ENCODE measurements around the gene TNRC18.

TNRC18 gene

DNA sequence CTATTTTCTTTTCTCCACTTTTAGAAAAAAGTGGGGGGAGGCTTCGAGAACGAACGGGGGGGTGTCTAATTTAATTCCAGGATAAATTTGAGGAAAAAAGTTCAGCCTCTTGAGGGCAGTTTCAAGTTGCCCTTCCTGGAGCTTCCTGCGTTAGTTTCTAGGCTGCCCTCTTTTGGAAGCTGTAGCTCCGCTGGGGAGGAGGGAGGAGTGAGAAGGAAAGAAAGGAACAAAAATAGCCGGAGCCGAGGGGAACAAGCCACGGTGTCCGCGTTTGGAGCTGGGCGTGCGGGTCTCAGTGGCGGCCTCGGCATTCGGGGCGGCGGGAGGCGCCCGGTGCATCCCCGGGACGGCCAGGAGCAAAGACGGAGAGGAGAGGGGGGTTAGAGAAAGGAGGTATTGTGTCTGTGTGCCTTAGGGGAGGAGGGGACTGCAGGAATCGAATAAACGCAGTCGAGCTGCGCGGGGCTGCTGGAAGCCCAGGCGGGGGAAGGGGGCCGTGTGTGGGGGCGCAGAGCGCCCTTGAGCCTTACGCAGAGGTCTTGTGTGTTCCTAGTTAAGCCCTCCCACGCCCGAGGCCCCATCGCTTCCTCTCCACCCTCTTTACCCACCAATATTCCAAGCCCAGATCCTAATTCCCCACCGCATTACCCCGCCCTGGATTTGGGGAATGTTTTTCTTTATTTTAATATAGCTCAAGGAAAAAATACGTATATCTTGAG lies 2.0 kb upstream of the TNRC18 start (continued):
- TF ChIP-seq, protein P1, sequence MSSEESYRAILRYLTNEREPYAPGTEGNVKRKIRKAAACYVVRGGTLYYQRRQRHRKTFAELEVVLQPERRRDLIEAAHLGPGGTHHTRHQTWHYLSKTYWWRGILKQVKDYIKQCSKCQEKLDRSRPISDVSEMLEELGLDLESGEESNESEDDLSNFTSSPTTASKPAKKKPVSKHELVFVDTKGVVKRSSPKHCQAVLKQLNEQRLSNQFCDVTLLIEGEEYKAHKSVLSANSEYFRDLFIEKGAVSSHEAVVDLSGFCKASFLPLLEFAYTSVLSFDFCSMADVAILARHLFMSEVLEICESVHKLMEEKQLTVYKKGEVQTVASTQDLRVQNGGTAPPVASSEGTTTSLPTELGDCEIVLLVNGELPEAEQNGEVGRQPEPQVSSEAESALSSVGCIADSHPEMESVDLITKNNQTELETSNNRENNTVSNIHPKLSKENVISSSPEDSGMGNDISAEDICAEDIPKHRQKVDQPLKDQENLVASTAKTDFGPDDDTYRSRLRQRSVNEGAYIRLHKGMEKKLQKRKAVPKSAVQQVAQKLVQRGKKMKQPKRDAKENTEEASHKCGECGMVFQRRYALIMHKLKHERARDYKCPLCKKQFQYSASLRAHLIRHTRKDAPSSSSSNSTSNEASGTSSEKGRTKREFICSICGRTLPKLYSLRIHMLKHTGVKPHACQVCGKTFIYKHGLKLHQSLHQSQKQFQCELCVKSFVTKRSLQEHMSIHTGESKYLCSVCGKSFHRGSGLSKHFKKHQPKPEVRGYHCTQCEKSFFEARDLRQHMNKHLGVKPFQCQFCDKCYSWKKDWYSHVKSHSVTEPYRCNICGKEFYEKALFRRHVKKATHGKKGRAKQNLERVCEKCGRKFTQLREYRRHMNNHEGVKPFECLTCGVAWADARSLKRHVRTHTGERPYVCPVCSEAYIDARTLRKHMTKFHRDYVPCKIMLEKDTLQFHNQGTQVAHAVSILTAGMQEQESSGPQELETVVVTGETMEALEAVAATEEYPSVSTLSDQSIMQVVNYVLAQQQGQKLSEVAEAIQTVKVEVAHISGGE (tag by site-specific recombination; conservative IDR thresholded peaks at IDR 0.05; ENCODE audit: low read depth) = peak; percentile 46
- TF ChIP-seq ZBTB48 (tag by site-specific recombination; IDR thresholded peaks at IDR 0.05) (peak; percentile 53; the same call in 1 of the 2 replicates), ZNF530 (tag by site-specific recombination; IDR thresholded peaks at IDR 0.05; ENCODE audit: low read depth) (no peak), SP3 (tag by site-specific recombination; IDR thresholded peaks at IDR 0.05) (peak; percentile 43; the same call in 1 of the 2 replicates), ZNF548 (tag by site-specific recombination; IDR thresholded peaks at IDR 0.05) (no peak), ZNF366 (tag by site-specific recombination; conservative IDR thresholded peaks at IDR 0.05) (peak; percentile 99), ZBTB7A (tag by site-specific recombination; IDR thresholded peaks at IDR 0.05; ENCODE audit: low read depth) (0 out of 2 replicates have a peak, but pooled peaks have one; percentile 15), ZNF175 (tag by site-specific recombination; IDR thresholded peaks at IDR 0.05) (no peak), ZNF324 (tag by site-specific recombination; IDR thresholded peaks at IDR 0.05) (0 out of 2 replicates have a peak, but pooled peaks have one; percentile 51), KLF9 (tag by site-specific recombination; IDR thresholded peaks at IDR 0.05; ENCODE audit: low read depth) (peak; percentile 54), KLF16 (tag by site-specific recombination; IDR thresholded peaks at IDR 0.05) (0 out of 2 replicates have a peak, but pooled peaks have one; percentile 18), ZNF121 (tag by site-specific recombination; IDR thresholded peaks at IDR 0.05) (peak; percentile 81; the same call in 1 of the 2 replicates), ZEB2 (tag by site-specific recombination; IDR thresholded peaks at IDR 0.05) (peak; percentile 85), ZNF341 (tag by site-specific recombination; IDR thresholded peaks at IDR 0.05; ENCODE audit: low read depth) (peak; percentile 90), ZBTB17 (tag by site-specific recombination; IDR thresholded peaks at IDR 0.05) (peak; percentile 83), ZNF560 (tag by site-specific recombination; IDR thresholded peaks at IDR 0.05; ENCODE audit: borderline replicate concordance) (no peak), KLF10 (tag by site-specific recombination; IDR thresholded peaks at IDR 0.05) (peak; percentile 35), ZNF629 (tag by site-specific recombination; IDR thresholded peaks at IDR 0.05) (peak; percentile 20; the same call in 1 of the 2 replicates), ZNF335 (tag by site-specific recombination; conservative IDR thresholded peaks at IDR 0.05) (peak; percentile 60), ZNF621 (tag by site-specific recombination; IDR thresholded peaks at IDR 0.05) (no peak), ZXDB (tag by site-specific recombination; IDR thresholded peaks at IDR 0.05) (peak; percentile 56), SP2 (tag by site-specific recombination; IDR thresholded peaks at IDR 0.05) (peak; percentile 57)
- TF ChIP-seq, protein P2, sequence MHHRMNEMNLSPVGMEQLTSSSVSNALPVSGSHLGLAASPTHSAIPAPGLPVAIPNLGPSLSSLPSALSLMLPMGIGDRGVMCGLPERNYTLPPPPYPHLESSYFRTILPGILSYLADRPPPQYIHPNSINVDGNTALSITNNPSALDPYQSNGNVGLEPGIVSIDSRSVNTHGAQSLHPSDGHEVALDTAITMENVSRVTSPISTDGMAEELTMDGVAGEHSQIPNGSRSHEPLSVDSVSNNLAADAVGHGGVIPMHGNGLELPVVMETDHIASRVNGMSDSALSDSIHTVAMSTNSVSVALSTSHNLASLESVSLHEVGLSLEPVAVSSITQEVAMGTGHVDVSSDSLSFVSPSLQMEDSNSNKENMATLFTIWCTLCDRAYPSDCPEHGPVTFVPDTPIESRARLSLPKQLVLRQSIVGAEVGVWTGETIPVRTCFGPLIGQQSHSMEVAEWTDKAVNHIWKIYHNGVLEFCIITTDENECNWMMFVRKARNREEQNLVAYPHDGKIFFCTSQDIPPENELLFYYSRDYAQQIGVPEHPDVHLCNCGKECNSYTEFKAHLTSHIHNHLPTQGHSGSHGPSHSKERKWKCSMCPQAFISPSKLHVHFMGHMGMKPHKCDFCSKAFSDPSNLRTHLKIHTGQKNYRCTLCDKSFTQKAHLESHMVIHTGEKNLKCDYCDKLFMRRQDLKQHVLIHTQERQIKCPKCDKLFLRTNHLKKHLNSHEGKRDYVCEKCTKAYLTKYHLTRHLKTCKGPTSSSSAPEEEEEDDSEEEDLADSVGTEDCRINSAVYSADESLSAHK (tag by site-specific recombination; IDR thresholded peaks at IDR 0.05) = peak; percentile 100
- TF ChIP-seq, protein P3, sequence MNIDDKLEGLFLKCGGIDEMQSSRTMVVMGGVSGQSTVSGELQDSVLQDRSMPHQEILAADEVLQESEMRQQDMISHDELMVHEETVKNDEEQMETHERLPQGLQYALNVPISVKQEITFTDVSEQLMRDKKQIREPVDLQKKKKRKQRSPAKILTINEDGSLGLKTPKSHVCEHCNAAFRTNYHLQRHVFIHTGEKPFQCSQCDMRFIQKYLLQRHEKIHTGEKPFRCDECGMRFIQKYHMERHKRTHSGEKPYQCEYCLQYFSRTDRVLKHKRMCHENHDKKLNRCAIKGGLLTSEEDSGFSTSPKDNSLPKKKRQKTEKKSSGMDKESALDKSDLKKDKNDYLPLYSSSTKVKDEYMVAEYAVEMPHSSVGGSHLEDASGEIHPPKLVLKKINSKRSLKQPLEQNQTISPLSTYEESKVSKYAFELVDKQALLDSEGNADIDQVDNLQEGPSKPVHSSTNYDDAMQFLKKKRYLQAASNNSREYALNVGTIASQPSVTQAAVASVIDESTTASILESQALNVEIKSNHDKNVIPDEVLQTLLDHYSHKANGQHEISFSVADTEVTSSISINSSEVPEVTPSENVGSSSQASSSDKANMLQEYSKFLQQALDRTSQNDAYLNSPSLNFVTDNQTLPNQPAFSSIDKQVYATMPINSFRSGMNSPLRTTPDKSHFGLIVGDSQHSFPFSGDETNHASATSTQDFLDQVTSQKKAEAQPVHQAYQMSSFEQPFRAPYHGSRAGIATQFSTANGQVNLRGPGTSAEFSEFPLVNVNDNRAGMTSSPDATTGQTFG (tag by site-specific recombination; IDR thresholded peaks at IDR 0.05; ENCODE audit: borderline replicate concordance) = no peak
- TF ChIP-seq, protein P4, sequence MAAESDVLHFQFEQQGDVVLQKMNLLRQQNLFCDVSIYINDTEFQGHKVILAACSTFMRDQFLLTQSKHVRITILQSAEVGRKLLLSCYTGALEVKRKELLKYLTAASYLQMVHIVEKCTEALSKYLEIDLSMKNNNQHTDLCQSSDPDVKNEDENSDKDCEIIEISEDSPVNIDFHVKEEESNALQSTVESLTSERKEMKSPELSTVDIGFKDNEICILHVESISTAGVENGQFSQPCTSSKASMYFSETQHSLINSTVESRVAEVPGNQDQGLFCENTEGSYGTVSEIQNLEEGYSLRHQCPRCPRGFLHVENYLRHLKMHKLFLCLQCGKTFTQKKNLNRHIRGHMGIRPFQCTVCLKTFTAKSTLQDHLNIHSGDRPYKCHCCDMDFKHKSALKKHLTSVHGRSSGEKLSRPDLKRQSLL (tag by site-specific recombination; IDR thresholded peaks at IDR 0.05) = peak; percentile 36
- TF ChIP-seq, protein P5, sequence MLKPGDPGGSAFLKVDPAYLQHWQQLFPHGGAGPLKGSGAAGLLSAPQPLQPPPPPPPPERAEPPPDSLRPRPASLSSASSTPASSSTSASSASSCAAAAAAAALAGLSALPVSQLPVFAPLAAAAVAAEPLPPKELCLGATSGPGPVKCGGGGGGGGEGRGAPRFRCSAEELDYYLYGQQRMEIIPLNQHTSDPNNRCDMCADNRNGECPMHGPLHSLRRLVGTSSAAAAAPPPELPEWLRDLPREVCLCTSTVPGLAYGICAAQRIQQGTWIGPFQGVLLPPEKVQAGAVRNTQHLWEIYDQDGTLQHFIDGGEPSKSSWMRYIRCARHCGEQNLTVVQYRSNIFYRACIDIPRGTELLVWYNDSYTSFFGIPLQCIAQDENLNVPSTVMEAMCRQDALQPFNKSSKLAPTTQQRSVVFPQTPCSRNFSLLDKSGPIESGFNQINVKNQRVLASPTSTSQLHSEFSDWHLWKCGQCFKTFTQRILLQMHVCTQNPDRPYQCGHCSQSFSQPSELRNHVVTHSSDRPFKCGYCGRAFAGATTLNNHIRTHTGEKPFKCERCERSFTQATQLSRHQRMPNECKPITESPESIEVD (tag by site-specific recombination; IDR thresholded peaks at IDR 0.05) = peak; percentile 52

All from HEK293 (cell line).